GM19238 (cell line): Measurements from ENCODE around the gene COX4I1.

ENCODE experiments used
- DNase-seq: peaks from one replicate; pipeline ENCODE4 v3.0.0; 2011; ENCODE audit warnings: low spot score; ENCODE audit not compliant: insufficient read length

COX4I1 gene

GRCh38 chr16:85799497-85800320 is at the start of gene COX4I1, which contains the start of gene EMC8:
TSS of gene COX4I1 (plus strand) at chr16:85799695. CDS start at chr16:85801206, 1,511 bp downstream.
TSS of gene EMC8 (minus strand) at chr16:85799544. CDS start at chr16:85799295, 249 bp downstream.
- DNase-seq = peak; percentile 95

- no peak for DNase-seq
Measured at GRCh38 chr16:85749771-85750145, 49.7 kb upstream of the COX4I1 start.

DNA sequence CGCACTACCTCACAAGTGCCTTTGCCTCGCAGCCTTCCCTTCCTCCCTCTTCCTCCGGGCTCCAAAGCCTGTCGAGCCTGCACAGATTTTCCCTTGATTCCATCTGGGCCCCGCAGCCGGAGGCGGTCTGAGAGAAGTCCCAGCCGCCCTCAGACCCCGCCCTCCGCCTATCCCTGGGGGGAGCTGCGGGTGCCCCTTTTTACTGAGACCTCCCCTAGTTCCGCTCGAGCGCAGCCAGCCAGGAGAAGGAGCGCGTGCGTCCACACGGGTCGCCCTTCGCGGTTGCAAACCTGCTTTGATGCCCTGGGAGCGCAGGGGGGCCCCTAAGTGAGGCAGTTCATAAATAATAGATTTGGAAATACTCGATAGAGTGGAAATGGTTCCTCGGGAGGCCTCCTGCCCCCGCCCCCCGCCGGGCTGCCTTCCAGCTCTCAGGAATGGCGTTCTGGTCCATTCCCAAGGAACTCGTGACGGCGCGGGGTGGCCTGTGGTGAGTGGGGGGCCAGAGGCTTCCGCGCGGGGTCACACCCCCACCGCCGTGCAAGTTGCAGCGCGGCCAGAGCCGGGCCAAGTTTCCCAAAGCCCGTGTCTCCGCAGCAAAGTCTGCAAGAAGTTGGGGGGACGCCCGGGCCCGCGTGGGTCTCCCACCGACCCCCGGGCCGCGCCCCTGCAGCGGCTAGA is 49.2 kb upstream of the COX4I1 start:
- no peak for DNase-seq

- peak; percentile 53 for DNase-seq
Measured at GRCh38 chr16:85750827-85751697, 48.4 kb upstream of the COX4I1 start, which contains the start of gene C16orf74. TSS of gene C16orf74 (minus strand) at chr16:85751096. CDS start at chr16:85735217, 15,879 bp downstream.

- DNase-seq = no peak
Measured at GRCh38 chr16:85751698-85752501, 47.6 kb upstream of the COX4I1 start.

GRCh38 chr16:85752511-85753420 is 46.7 kb upstream of the COX4I1 start:
- DNase-seq = no peak

DNA sequence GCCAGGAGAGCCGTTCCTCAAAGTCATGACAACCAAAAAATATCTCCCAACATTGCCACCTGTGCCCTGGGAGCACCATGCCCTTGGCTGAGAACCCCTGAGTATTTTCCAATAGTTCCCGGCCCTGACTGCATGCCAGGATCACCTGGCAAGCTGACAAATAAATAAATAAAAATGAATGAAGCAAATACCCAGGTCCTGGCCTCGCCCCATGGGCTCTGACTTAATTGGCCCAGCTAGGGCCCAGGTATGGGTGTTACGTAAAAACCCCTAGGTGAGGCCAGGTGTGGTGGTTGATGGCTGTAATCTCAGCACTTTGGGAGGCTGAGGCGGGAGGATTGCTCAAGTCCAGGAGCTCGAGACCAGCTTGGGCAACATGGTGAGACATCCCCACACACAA is 45.9 kb upstream of the COX4I1 start:
- DNase-seq = no peak

DNA sequence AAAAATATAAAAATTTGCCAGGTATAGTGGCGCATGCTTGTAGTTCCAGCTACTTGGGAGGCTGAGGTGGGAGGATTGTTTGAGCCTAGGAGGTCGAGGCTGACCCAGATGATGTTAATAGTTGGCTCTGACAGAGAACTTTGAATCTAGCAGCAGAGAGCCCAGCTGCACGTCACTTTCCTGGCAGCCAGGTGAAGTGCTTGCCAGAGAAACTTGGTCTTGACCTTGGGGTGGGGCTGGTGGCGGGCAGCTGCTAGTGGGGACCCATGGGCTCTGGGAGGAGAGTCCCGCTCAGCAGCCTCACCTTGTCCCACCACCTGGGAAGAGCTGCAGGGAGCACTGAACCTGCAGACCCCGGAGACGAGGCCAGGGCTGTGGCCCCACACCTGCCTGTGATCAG is 45.5 kb upstream of the COX4I1 start:
- no peak for DNase-seq

- no peak for DNase-seq
Measured at GRCh38 chr16:85754413-85754812, 45.1 kb upstream of the COX4I1 start.

DNA sequence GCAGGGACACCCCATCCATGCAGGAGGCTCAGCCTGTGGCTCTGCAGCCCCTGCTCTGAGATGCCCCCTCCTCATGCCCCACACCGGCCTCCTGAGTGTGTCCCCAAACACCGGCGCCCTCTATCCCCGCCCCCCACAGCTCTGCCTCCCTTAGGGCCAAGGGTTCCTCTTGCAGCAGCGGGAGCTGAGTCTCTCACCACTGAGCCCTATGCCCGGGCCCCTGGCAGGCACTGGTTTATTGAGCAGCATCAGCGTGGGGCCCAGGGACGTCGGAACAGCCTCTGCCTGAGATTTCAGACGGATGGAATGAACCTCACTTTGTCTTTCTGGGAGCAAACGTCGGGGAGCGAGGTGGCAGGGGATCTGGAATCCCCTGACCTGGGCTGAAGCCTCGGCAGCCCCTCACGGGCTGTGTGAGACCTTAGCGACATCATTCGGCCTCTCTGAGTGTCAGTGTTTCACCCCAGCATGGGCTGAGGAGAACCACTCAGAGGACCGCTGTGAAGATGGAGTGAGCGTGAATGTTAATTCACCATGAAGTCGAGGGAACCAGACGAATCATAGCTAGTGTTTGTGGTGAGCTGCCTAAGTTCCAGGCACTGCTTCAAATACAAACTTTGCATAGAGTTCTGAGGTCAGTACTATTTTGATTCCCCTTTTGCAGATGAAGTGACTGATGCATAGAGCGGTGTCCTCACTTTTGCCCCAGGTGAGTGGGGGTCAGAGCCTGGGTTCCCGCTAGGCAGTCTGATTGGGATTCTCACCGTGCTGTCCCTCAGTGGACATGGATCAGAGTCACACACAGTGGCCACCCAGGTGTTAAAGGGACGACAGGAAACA is 43.3 kb upstream of the COX4I1 start:
- DNase-seq = no peak

- DNase-seq = no peak
Measured at GRCh38 chr16:85757341-85757822, 42.1 kb upstream of the COX4I1 start.

- DNase-seq = no peak
Measured at GRCh38 chr16:85759136-85759535, 40.4 kb upstream of the COX4I1 start.

- no peak for DNase-seq
Measured at GRCh38 chr16:85759631-85760419, 39.7 kb upstream of the COX4I1 start.

DNA sequence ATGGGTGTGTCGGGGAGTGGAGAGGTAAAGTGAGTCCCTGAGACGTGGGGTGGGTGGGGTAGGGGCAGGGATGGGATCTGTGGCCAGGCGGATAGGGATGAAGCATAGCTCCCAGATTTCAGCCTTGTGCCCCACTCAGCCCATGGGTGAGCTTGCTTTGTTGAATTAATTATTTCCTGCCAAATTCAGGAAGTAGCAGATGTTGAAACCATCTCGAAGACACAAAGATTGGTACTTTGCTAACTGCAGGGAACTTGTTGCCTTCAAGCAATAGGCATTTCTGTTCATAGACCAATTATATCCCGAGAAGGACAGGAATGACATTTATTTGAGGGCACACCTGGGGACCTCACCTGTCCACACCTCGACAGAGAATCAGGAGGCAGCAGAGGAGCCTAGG is 37.6 kb upstream of the COX4I1 start:
- DNase-seq = no peak

GRCh38 chr16:85762970-85763369 is 36.5 kb upstream of the COX4I1 start:
- no peak for DNase-seq

GRCh38 chr16:85763616-85764015 is 35.9 kb upstream of the COX4I1 start:
- DNase-seq = no peak

DNA sequence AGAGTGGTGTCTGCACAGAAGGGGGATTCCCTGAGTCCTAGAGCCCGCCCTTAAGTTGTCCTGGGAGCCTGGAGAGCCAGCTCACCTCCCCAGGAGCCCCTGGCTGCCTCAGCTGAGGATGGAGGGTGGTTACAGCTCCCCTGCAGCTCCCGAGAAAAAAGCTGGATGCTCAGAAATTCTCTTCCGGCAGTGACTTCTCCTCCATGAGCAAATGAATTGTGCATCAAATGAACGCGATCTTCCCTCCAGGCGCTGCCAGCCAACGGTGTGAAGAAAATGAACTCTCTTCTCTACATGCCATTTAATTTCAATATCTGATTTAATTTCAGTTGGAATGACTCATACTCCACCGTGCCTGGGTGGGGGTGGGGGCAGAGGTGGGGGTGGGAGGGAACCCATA is 34.3 kb upstream of the COX4I1 start:
- DNase-seq = no peak

- no peak for DNase-seq
Measured at GRCh38 chr16:85765767-85766166, 33.7 kb upstream of the COX4I1 start.
